ENCODE data around the gene SUDS3.
A peak's percentile ranks its signal among the peaks of the same experiment; 100 is the strongest.
"Not testable (repeated sequence)": the region's sequence is repeated elsewhere in the genome, so short reads cannot be mapped to it uniquely, and the experiment has no call there.

SUDS3 gene

DNA sequence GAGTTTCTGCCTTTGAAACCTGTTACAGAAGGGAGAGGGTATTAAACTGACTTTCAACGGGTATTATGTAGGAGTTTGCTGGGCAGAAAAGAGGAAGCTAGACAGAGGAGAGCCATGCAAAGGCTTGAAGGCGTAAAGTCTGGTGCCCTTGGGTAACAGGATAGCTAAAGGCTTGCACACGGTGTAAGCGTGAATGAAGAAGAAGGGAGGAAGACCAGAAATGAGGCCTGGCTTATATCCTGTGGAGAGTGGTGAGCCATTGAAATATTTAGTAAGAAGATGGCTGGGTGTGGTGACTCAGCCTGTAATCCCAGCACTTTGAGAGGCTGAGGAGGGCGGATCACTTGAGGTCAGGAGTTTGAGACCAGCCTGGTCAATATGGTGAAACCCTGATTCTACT lies 22.6 kb downstream of the SUDS3 start:
- DNase-seq = no peak

DNA sequence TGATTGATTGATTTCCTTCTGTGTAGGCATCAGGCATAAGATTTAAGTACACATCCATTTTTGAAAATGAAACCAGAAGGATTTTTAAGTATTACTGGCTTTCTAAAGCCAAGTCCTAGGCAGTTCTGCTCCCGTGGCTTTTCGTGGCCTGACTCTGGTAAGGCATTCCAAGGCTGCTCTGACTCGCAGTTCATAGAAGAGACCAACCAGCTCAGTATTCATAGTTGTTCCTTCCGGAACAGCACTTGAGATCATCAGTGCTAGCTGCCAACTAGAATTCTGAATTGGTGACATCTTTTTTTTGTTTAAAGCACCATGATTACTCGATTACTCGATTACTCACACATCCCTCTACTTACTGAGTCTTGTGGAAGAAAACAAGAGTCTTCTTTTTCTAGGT lies 25.9 kb downstream of the SUDS3 start:
- DNase-seq = peak; percentile 77

DNA sequence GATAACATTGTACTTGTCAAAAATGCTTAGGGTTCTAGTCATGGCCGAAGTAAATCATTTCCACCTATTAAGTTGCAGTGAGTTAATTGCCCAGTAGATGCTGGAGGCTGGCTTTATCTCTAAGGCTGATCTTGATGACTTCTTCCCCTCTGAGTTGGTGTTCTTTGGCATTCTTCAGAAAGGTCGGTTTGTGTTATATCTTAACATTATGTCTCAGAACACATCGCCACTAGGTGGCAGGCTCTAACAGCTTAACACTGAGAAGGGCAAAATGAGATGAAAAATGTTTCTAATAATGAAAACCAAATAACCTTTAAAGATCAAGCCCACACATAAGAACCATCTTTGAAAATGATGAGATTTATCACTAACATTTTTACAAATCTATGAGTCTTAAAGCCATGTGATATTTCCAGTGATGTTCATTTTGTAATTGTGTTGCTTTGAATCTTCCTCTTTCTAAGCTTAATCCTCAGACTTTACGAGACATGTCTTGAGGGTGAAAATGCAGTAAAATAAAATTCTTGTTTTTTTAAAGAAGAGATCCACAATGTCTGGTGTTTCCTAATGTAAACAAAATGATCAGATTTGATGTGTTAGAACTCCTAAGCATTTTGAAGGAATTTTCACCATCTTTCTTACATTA lies 28.6 kb downstream of the SUDS3 start:
- peak; percentile 61 for DNase-seq

DNA sequence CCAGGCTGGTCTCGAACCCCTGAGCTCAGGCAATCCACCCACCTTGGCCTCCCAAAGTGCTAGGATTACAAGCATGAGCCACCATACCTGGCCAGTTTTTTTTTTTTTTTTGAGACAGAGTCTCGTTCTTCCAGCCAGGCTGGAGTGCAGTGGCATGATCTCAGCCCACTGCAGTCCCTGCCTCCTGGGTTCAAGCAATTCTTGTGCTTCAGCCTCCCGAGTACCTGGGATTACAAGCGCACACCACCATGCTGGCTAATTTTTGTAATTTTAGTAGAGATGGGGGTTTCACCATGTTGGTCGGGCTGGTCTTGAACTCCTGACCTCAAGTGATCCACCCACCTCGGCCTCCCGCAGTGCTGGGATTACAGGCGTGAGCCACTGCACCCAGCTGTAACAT lies 31.9 kb downstream of the SUDS3 start:
- DNase-seq = not testable (repeated sequence)

DNA sequence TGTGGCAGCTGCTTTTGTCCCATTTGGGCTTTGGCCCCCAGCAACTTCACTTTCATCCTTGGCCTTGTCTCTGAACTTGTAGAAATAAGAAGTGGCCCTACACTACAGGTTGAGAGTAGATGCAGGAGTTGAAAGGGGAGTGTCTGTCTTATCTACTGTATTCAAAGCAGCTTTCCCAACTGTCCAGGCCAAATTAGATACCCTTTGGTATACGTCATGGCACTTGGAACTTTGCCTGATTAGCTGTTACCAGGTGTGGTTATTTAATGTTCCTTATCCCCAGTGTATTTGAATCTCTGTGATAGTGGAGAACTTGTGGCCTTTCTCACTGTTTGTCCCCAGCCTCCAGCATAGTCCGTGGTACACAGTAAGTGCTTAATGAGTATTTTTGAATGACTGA lies 33.5 kb downstream of the SUDS3 start:
- no peak for DNase-seq

DNA sequence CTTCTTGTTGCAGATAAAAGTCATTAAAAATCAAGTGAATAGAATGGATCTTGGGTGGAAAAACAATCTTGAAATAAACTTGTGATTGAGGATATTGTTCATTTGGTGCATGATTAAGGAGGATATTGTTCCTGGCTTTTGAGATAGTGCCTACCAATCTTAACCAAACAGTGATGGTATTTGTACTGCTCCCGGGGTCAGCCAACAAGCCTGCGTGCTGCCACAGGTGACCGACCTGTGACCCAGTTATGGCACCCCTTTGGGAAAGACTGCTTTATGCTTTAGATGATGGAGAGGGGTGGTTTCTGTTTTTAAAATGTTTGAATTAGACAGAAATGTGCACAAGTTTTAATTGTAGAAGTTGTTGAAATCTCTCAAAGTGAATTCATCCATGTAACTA lies 41.6 kb downstream of the SUDS3 start:
- DNase-seq = no peak

DNA sequence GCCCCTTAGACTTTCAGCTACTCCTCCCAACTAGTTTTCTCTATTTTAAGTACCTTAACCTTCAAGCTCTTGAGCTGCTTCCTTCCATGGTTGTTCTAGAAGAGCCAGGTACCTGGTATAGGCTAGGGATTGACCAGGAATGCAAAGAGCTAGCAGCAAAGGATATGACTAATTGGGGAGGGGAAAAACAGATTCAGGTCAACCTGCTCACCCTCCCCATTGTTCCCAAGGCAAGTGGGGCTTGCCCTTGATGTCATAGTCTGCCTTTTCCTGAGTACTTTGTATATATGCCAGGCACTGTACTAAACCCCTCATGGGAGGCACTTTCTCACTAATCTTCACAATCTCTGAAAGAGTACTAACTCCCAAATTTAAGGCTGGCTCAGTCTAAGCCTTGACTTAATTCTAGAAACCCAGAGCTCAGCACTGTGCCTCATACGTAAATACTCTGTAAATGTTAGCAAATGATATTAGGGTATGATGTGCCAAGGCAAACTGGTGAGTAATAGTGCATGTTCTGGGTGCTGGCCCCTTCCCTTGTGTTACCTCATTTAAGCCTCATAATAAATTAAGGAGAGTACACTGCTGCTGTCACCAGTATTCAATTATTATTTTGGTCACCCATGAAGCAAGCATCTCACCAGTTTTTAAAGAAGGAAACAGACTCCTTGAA lies 42.2 kb downstream of the SUDS3 start:
- no peak for DNase-seq

DNA sequence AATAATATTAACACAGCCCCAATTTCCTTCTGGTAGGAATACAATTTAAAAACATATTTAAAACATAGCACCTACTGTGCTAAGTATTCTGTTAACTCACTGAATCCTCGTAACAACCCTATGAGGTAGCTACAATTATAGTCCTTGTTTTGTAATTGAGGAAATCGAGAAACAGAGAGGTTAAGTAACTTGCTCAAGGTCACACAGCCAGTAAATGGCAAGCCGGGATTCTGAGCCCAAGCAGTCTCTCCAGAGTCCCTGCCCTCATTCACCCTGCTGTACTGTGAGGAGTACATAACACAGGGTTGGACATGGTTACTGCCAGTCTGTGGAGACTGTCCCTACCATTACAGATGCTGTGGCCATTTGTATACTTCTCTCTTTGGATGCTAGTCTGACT lies 44.3 kb downstream of the SUDS3 start:
- DNase-seq = no peak

DNA sequence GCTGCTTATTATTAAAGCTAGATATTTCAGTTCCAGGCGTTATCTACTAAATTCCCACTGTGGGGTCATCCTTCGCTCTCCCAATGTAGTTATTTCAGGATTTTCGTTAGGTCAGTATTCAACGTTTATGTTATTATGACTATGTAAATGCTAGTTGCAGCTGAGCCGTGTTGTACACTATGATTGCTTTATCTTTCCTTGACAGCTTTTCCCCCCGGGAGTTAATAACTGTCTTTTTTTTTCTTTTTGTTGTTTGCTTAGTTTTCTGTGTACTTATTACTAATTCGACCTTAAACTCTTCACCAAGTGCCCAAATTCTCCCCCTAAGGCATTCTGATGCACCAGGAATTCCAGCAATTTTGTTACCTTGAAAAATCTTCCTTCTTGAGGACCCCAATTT lies 48.5 kb downstream of the SUDS3 start:
- DNase-seq = no peak

DNA sequence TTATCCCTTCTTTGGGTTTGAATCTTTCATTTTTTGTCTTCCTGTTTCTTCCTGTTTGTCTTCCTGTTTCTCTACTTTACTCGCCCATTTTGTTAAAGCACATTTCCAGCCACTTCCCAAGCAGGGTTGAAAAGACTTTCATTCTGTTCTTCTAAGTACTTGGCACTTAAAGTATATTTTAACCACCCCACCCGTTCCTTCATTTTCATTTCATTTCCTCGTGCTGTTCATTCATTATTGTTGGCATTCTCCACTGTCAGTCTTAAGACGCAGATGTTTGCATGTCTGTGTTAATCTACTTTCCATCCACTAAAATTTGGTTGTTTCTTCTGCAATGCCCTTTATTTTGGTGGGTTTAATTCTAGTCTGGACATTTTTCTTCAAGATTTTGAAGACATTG lies 49.0 kb downstream of the SUDS3 start:
- DNase-seq = no peak

DNA sequence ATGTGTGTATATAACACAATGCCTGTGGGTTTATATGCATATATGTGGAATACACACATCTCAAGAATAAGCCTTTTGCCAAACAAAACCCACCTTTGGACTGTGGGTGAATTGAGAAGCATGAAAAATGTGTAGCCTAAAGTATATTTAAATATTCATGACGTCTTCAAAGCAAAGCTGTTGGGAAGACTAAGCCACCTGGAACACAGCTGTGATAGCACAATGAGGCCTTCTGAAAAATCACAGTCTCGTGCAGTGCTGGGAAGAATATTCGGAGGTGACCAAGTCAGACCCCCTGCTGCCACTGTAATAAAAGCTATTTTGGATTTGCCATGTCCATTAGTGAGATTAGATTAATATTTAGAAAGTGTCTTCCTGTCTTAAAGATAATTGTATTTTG lies 51.5 kb downstream of the SUDS3 start:
- no peak for DNase-seq

DNA sequence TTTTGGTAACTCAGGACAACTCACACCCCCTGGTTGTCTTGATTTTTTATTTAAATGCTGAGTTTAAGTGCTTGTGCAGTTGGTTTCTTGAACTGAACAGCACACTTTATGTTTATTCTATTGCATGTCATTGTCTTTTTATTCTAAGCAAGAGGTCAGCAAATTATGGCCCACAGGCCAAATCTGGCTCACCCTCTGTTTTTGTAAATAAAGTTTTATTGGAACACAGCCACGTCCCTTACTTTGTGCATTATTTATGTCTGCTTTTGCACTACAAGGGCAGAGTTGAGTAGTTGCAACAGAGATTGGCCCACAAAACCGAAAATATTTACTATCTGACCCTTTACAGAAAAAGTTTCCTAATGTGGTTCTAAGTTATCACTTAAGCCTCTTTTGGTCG lies 52.3 kb downstream of the SUDS3 start:
- no peak for DNase-seq

DNA sequence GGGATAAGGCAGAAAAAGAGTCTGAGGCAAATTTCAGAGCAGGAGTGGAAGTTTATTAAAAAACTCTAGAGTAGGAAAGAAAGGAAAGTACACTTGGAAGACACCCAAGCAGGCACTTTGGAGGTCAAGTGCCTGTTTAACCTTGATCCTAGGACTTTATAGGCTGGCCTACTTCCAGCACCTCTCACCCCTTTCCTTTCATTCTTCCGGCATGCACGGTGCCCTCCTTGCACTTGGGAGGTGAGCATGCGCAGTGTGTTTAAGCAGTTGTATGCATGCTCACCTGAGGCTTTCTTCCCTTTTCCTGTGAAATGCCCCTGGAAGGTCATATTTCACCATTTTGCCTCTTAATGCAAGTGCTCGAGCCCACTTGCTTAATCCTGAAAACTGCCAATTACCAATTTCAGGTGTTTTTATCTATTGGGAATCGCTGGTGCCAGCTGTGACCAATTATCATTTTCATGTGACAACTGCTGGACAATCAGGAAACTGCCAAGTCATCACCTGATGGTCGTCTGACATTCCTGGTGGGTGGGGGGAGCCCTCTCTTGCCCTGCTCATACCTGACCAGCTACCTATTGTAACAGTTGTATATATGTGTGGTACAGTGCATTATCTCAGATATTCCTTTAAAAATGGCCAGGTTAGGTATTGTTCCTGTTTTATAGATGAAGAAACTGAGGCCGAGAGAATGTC lies 53.5 kb downstream of the SUDS3 start:
- DNase-seq = no peak

DNA sequence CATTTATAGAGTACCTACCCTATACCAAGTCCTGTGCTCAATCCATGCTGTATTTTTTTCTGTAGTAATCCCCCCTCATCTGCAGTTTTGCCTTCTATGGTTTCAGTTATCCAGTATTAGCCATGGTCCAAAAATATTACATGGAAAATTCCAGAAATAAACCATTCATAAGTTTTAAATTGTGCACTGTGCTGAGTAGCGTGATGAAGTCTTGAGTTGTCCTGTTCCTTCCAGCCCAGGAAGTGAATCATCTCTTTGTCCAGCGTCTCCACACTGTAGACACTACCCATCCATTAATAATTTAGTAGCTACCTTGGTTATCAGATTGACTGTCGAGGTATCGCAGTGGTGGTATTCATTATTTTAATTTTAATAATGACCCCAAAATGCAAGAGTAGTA lies 54.2 kb downstream of the SUDS3 start:
- DNase-seq = no peak

DNA sequence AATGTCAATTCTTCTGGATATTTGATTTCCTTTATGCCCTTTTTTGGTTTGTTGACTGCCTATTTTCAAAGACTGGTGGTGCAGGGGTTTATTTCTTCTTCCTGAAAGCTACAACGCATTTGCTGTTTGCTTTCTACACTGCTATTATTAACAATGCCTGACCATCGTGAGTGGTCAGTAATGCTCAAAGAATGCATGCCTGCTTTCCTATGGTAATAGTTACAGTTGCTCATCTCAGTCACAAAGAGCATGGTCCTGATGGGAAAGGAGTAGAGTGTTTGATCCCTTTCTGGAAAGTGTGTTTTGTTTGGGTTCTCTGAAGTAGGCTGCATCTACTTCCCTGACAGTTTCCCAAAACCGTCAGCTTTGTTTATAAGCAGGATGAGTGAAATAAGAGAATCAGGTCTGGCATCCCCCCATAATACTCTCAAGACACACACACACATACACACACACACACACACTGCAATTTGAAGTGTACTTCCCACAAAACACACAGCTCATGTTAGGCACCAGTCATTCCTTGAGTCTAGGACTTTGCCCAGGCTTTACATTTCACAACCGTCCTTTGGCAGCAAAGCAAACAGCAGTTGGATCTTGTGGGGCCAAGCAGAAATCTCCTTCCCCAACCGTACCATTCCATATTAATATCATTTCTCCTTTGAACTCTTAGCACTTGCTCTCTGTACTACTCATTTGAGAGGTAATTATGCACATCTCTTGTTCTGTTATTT lies 56.6 kb downstream of the SUDS3 start:
- DNase-seq = peak; percentile 20

DNA sequence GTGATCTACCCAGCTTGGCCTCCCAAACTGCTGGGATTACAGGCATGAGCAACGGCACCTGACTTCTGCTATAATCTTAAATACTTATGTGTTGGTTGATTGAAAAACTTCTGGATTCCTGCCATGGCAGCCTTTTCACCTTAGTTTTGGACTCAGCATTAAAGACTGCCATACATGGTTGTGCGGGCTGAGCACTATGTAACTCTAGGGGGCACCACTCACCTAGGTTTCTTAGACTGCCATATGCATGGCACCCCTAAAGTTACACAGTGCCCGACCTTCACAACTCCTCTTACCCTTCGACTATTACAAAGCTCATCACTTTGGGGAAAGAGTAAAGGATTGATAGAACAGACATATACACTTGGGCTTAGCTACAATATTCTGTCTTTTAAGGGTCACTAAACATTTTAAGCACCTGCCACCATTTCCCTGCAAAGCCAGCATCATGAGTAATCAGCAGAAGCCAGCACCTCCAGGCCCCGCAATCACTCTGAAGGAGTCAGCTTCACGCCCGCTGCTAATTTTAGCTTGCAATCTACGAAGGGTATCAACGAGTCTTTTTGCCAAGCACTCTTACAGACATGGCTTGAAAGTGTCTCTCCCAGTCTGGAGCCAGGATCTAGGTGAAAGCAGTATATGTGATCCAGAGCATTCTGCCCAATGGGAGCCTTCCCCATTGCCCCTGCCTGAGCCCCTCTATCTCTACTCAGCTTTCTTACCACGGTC lies 59.8 kb downstream of the SUDS3 start:
- no peak for DNase-seq

DNA sequence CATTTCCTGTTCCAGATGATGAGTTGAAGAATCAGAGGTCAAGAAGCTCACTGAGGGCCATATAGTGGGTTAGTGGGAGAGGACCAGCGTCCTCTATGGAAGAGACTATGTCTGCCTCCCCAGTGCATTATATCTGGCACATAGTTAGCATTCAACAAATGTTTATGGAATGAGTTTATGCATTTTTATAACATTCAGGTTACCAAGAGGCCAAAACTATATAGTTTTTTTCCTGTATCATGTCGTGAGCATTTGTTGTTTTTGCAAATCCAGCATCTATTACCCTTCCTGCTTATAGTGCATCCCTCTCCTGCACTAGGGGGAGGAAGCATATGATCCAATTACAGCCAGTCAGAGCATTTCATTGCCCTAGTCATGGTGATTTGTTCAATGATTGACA lies 60.6 kb downstream of the SUDS3 start:
- peak; percentile 84 for DNase-seq

DNA sequence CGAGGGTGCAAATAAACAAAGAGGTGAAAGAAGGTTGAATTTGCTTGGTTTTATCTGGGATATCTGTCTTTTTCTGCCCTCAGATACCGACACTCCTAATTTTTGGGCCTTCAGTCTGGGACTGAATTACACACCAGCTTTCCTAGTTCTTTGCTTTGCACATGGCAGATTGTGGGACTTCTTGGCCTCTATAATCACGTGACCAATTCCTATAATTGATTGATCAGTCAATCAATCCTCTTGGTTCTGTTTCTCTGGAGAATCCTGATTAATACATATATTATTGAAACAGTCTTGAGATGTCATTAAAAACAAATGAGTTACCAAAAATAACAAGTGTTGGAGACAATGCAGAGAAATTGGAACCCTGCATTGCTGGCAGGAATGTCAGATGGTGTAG lies 62.7 kb downstream of the SUDS3 start:
- no peak for DNase-seq

DNA sequence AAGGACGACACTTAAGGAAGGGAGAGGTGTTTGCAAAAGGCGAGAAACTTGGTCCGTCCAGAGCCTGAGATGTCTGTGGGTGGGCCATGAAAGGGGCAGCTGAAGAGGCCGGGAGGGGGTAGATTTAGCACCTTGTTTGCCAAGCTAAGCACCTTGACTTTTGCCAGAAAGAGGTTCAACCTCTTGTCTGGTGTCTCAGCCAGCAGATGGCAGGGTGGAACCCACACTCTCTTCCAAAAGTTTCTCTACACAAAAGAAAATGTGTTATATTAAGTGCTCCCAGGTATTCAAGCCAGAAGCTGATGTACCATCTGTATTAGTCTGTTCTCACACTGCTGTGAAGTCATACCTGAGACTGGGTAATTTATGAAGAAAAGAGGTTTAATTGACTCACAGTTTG lies 69.9 kb downstream of the SUDS3 start:
- no peak for DNase-seq

DNA sequence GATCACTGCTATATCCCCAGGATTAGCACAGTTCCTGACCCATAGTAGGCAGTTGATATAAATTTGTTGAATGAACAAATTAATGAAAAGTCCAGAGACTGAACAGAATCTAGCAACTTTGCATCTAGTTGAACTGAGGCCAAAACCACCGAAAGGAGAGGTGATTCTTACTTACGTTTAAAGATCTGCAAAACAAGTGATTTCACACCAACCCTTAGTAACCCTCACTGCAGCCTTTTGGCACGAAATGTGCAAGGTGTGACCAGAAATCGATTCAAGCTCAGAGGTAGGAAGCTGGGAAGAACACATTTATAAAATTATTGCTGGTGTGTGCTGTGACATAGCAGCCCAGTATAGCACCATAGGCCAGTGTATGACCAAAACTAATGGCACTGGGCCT lies 70.8 kb downstream of the SUDS3 start:
- DNase-seq = no peak

DNA sequence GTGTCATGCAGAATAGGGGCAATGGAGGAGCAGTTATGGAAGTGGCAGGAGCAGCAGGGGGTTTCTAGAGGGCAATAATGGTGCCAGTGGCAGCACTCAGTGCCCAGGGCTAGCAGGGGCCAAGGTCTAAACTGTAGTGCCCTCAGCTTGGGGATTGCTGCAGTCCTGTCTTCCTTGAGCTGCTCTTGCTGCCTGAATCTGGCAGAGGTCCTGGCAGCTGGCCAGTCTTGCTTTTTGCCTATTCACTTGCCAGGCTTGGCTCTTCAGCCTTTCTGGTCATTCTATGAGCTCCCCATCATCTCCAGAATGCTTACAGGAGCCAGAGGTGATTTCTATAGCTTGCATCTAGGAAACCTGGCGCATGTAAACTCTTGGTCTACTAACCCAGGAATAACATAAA lies 72.0 kb downstream of the SUDS3 start:
- no peak for DNase-seq

DNA sequence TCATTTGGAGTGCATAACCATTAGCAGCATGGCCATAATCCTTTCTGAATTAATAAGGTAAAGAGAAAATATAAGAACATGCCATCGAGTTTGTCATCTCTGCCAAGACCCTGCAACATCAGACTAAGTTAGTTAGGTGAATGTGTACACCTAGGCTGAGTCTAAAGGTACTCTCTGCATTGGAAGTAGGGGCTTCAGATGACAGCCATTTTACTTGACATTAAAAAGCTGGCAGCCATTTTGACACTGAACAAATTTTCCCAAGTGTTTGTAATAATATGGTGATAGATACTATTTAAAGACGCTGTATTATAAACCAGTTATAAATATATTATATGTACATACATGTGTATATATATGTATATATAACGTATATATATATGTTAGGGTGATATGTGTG lies 79.0 kb downstream of the SUDS3 start:
- DNase-seq = no peak

DNA sequence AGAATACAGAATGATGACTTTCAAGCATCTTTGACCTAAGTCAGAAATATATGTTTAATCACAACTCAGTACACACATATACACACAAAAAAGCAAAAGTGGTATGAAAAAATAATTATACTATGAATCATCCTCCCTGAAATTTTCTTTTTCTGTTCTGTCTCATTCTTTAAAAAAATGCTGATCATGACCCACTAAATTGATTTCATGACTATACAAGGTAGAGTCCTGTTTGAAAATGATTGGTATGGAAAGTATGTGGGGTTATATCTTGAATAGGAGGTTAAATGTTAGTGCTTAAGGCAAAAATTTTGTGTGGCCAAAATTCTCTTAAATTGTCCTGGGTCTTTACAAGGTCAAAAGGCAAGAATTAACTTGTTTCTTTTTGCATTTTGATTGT lies 80.4 kb downstream of the SUDS3 start:
- peak; percentile 19 for DNase-seq
